C4-2B (cell line): ENCODE measurements around the gene ZNF3.

Source experiments
- CTCF ChIP-seq: fragments of 450-650 bp; conservative IDR thresholded peaks from 2 replicates; pipeline ENCODE4 v1.5.1; 2017; ENCODE audit warnings: mild to moderate bottlenecking
- ZFX ChIP-seq: fragments of 450-650 bp; IDR thresholded peaks from 2 replicates; pipeline ENCODE4 v1.6.1; 2017

GRCh38 chr7:100088095-100088620 is 6.6 kb upstream of the ZNF3 start:
- TF ChIP-seq CTCF (no peak), ZFX (no peak)
